Tibial nerve (tissue), 4 donors: Measurements from ENCODE around the gene TNRC6C. TPM values are rescaled to one million over a fixed set of nuclear protein-coding genes. Genes with fewer than 3 reads are reported as not detected.

Experiments used
- DNase-seq, 2 donors: peaks; one replicate each; pipeline ENCODE4 v3.0.0-alpha.2; 2019; ENCODE audit warnings: low spot score in 2 of 2
- H3K27ac ChIP-seq, 4 donors: fragments of 200-600 bp; sonication (generic) in 3 of 4; one replicate each; pipeline ENCODE4 v1.5.1; 2017 to 2019; ENCODE audit warnings: mild to moderate bottlenecking in 1 of 4
- H3K27me3 ChIP-seq, 2 donors: fragments of 200-600 bp; sonication (generic) in 1 of 2; one replicate each; pipeline versions ENCODE4 v1.5.1 to v1.6.0; 2017 to 2019
- H3K36me3 ChIP-seq, 3 donors: fragments of 200-600 bp; sonication (generic); one replicate each; pipeline ENCODE4 v1.5.1; 2018 to 2019
- H3K4me1 ChIP-seq, 4 donors: fragments of 200-600 bp; sonication (generic) in 3 of 4; one replicate each; pipeline ENCODE4 v1.5.1; 2017 to 2019
- H3K4me3 ChIP-seq, 4 donors: fragments of 200-600 bp; sonication (generic) in 3 of 4; one replicate each; pipeline ENCODE4 v1.5.1; 2017 to 2019; ENCODE audit warnings: mild to moderate bottlenecking in 1 of 4, moderate library complexity in 1 of 4
- H3K9me3 ChIP-seq, 4 donors: fragments of 200-600 bp; sonication (generic) in 3 of 4; one replicate each; pipeline ENCODE4 v1.5.1; 2017 to 2019
- EP300 ChIP-seq, 2 donors: sonication (generic); formaldehyde crosslinking; IDR thresholded peaks; one replicate each; pipeline ENCODE4 v1.6.1; 2017; ENCODE audit warnings: antibody characterized with exemption in 2 of 2, mild to moderate bottlenecking in 1 of 2
- POLR2A ChIP-seq, 2 donors: fragments of 450-650 bp; IDR thresholded peaks; one replicate each; pipeline ENCODE4 v1.6.1; 2017; ENCODE audit warnings: antibody characterized with exemption in 2 of 2, mild to moderate bottlenecking in 2 of 2, moderate library complexity in 2 of 2
- WGBS, 2 donors: methylation state at CpG; one replicate each; pipeline ENCODE4 v1.1.5; 2018; 5-methylcytosine and 5-hydroxymethylcytosine counted together
- total RNA-seq, 4 donors: library from RNA; depleted of rRNA; stranded (reverse); fragments of >200 nt; gene quantifications; one replicate each; pipeline ENCODE4 v1.1.0, GENCODE V29; 2016
- TF ChIP-seq, protein P1 (sequence below), 5 experiments: fragments of 200-600 bp in 3 of 5; fragments of 450-650 bp in 2 of 5; sonication (generic) in 3 of 5; IDR thresholded peaks; one replicate each; pipeline ENCODE4 v1.5.1; 2016 to 2019; ENCODE audit warnings: antibody characterized with exemption in 5 of 5, mild to moderate bottlenecking in 3 of 5, moderate library complexity in 2 of 5

The TNRC6C gene
- total RNA-seq, 4 donors from 2014 or later: 24.0 to 43.5 (median 34.3) TPM

DNA sequence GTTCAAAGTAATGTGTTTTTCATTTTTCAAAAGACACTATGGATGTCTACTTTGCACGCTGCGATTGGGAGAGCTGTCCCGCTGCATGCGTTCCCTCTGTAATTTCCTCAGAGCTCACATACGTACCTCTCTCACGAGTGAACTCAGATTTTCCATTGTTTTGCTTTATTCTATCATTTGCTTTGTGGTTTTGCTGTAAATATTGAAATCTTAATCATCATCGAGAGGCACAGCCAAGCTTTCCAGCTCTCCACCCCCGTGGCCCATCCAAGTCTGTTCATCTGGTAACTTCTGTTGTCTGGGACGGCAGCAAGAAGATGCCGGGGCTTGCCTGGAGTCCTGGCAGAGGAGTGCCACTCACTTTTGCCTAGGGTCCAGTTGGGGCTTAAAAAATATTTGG lies 149.0 kb downstream of the TNRC6C start:
- no peak for TF ChIP-seq POLR2A (IDR thresholded peaks at IDR 0.05)
- no peak for TF ChIP-seq EP300 (IDR thresholded peaks at IDR 0.05)
- TF ChIP-seq, protein P1, sequence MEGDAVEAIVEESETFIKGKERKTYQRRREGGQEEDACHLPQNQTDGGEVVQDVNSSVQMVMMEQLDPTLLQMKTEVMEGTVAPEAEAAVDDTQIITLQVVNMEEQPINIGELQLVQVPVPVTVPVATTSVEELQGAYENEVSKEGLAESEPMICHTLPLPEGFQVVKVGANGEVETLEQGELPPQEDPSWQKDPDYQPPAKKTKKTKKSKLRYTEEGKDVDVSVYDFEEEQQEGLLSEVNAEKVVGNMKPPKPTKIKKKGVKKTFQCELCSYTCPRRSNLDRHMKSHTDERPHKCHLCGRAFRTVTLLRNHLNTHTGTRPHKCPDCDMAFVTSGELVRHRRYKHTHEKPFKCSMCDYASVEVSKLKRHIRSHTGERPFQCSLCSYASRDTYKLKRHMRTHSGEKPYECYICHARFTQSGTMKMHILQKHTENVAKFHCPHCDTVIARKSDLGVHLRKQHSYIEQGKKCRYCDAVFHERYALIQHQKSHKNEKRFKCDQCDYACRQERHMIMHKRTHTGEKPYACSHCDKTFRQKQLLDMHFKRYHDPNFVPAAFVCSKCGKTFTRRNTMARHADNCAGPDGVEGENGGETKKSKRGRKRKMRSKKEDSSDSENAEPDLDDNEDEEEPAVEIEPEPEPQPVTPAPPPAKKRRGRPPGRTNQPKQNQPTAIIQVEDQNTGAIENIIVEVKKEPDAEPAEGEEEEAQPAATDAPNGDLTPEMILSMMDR (IDR thresholded peaks at IDR 0.05): no peak
- DNase-seq: no peak
- H3K4me3 ChIP-seq: no peak overlapping the region

DNA sequence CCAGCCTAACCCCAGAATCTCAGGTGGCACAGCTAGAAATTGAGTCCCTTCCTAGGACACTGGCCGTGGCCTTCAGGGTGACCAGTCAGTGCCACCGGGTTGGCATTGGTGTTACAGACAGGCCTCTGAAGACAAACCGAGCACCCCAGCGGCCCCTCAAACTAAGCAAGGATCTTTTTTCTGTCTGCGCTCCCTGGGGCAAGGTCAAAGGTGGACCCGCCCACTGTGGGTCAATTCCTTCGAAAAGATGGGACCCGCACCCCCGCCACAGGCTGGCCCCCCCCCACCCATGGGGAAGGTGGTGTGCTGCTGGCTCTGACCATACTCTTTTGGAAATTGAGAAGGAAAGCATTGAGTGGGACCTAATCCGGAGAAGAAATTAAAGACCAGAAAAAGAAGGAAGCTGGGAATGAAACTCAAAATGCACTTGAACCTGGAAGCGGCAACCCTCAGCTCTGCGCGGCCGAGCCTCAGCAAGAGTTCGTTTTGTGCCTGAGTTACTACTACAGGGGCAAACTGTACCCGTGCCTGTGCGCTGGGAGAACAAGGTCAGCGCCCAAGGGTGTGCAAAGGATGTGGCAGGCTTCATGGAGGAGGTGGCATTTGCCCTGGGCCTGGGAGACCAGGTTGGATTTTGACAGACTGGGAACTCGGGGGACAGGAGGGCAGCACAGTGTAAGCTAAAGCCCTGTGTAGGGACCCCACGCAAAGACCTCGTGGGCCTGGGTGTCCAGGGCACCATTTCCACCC lies 149.6 kb downstream of the TNRC6C start:
- TF ChIP-seq EP300 (IDR thresholded peaks at IDR 0.05) (no peak), POLR2A (IDR thresholded peaks at IDR 0.05) (no peak)
- TF ChIP-seq, protein P1 (IDR thresholded peaks at IDR 0.05): no peak
- WGBS, 2 donors: 70 to 77% methylated on average over 21 of the region's 21 CpGs
- no peaks in the 10 kb centered on the region for H3K27me3 ChIP-seq
- no peaks in the 10 kb centered on the region for H3K9me3 ChIP-seq
- H3K4me1 ChIP-seq: peaks cover 0 to 46% (median 4%) of the 10 kb centered on the region in 4 donors
- peak overlapping the region in 2 of 4 donors; percentile 45 to 52 for H3K27ac ChIP-seq
- peaks cover 0 to 77% (median 0%) of the 10 kb centered on the region in 3 donors for H3K36me3 ChIP-seq
- no peak for DNase-seq
- H3K4me3 ChIP-seq: no peak overlapping the region

More for the DNA sequence above, 149.0 kb downstream of the TNRC6C start:
- Histone ChIP-seq H3K27me3 (no peaks in the 10 kb centered on the region), H3K9me3 (no peaks in the 10 kb centered on the region), H3K4me1 (peaks cover 0 to 42% (median 2%) of the 10 kb centered on the region in 4 donors), H3K27ac (peak overlapping the region in 2 of 4 donors; percentile 45 to 52), H3K36me3 (peaks cover 0 to 78% (median 0%) of the 10 kb centered on the region in 3 donors)
- 50 to 56% methylated on average over 10 of the region's 10 CpGs for WGBS, 2 donors

DNA sequence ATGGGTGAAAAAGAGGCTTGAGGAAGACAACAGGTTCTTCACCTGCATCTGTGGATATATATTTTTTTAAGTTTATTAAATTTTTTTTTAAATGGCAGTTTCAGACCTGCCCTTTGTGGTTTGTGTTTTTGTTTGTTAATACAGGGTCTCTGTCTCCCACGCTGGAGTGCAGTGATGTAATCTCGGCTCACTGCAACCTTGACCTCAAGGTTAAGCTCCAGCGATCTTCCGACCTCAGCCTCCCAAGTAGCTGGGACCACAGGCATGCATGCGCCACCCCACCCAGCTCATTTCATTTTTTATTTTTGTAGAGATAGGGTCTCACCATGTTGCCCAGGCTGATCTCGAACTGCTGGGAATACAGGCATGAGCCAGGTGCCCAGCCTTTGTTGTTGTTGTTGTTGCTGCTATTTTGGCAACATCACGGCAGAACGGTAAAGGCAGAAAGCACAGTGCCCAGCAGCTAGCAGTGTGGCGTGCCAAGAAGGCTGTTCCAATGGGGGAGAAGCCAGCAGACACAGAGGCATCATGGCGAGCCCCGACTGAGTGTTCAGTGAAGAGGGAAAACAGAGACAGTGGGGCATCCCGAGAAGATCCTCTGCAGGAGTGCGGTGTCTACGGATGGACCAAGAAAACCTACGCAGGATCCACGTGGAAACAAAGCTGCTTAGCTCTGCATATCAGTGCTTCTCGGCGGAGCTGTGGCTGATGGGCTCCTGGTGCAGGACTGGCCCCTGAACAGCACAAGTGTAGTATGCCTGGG lies 150.4 kb downstream of the TNRC6C start:
- no peak for DNase-seq
- 54 to 58% methylated on average over 18 of the region's 18 CpGs for WGBS, 2 donors
- Histone ChIP-seq H3K36me3 (peaks cover 0 to 75% (median 0%) of the 10 kb centered on the region in 3 donors), H3K4me1 (peaks cover 0 to 54% (median 7%) of the 10 kb centered on the region in 4 donors), H3K27me3 (no peaks in the 10 kb centered on the region), H3K27ac (peak overlapping the region in 2 of 4 donors; percentile 26 to 45), H3K9me3 (no peaks in the 10 kb centered on the region), H3K4me3 (no peak overlapping the region)
- no peak for TF ChIP-seq EP300 (IDR thresholded peaks at IDR 0.05)
- no peak for TF ChIP-seq POLR2A (IDR thresholded peaks at IDR 0.05)
- TF ChIP-seq, protein P1 (IDR thresholded peaks at IDR 0.05): no peak

DNA sequence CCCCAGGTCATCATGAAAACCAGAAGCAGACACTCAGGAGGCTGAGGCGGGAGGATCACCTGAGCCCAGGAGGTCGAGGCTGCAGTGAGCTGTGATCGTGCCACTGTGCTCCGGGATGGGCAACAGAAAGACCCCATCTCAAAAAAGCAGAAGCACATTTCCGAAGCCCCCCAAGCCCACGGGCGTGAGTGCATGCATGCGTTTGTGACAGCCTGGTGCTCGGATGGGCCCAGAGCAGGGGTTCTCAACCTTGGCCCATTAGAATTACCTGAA lies 150.9 kb downstream of the TNRC6C start:
- Histone ChIP-seq H3K36me3 (peaks cover 0 to 71% (median 0%) of the 10 kb centered on the region in 3 donors), H3K9me3 (no peaks in the 10 kb centered on the region), H3K4me3 (no peak overlapping the region), H3K4me1 (peaks cover 0 to 59% (median 10%) of the 10 kb centered on the region in 4 donors), H3K27ac (no peak overlapping the region), H3K27me3 (no peaks in the 10 kb centered on the region)
- DNase-seq: no peak
- TF ChIP-seq POLR2A (IDR thresholded peaks at IDR 0.05) (no peak), EP300 (IDR thresholded peaks at IDR 0.05) (no peak)
- TF ChIP-seq, protein P1 (IDR thresholded peaks at IDR 0.05): no peak
- WGBS, 2 donors: 76 to 79% methylated on average over 8 to 9 of the region's 9 CpGs
